CD4-positive, alpha-beta T cell treated with Interleukin-4 for 1 hour (primary cell): ENCODE data around the gene ANKRD34B.
"Not testable (repeated sequence)": the region's sequence is repeated elsewhere in the genome, so short reads cannot be mapped to it uniquely, and the experiment has no call there.

Experiments
- DNase-seq, 2 donors: peaks; one replicate each; pipeline ENCODE4 v3.0.0-alpha.2; 2020 to 2022

ANKRD34B gene

DNA sequence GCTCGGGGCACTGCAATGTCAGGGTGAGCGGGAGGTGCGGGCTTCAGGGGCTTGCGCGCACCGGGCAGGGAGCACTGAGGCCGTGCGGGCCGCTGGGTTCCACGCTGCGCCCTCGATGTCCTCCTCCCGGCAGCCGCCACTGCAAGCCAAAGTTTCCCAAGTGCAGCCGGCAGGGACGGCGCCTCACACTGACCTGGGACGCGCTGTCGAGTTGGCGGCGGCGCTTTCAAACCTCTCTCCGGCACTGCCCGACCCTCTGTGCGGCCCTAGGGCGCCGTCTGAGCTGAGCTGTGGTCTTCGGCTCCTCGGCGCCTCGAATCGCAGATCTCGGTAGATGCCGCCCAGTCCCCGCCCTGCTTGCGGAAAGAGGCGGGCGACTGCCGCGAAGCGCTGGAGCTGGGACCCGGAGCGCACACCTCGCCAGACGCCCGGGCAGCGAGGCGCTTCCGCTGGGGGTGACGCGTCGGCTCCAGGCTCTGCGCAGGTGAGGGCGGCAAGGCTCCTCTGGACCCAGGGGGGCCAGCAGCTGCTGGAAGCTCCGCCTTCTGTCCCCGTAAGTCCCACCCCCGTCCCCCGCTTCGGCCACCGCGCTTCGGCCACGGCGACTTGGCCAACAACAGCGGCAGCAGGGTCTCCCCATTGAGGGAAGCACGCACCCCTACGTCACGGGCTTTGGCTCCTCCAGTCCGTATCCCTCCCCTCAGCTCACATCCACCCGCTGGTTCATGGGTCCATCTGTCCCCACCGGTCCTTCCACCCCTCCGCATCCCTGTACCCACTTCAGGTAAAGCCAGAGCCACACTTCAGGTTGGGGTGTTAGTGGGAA lies at the start of gene ANKRD34B:
Gene ANKRD34B (minus strand): TSS at position 320 of the 826 bp plus-strand sequence. CDS start 10,261 bp downstream, outside the sequence.
- no peak for DNase-seq

DNA sequence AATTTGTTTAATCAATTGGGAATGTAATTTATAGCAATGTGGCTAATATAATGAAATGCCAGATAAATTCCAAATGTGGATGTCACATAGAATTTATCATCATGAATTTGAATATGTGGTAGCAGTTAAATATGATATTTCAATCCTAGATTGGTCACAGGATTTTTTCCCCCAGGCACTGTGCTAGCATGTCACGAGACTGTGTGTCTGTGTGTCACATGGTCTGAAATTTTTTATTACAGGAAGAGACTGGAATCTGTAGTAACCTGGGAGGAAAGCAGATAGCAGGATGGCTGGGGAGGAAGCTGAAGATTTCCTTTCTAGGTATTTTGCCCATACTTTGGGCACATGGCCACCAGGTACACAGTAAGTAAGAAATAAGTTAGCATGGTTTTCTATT lies 49.0 kb upstream of the ANKRD34B start:
- DNase-seq = no peak

DNA sequence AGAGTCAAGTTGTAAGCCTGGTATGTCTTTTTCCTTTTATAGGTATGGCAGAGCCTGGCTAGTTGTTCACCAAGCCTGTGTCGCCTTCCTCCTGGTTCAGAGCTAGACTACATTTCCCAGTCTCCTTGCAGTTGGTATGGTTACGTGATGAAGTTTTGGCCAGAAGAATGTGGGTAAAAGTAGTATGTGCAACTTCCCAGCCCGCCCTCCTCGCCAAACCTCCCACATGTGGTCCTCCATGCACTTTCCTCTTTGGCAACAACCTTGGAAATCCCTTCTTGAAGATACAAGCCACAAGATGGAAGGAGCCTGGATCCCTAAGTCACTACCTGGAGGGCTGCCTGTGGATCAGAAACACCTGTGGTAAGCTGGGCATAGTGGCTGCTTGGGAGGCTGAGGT lies 48.4 kb upstream of the ANKRD34B start:
- DNase-seq = no peak

DNA sequence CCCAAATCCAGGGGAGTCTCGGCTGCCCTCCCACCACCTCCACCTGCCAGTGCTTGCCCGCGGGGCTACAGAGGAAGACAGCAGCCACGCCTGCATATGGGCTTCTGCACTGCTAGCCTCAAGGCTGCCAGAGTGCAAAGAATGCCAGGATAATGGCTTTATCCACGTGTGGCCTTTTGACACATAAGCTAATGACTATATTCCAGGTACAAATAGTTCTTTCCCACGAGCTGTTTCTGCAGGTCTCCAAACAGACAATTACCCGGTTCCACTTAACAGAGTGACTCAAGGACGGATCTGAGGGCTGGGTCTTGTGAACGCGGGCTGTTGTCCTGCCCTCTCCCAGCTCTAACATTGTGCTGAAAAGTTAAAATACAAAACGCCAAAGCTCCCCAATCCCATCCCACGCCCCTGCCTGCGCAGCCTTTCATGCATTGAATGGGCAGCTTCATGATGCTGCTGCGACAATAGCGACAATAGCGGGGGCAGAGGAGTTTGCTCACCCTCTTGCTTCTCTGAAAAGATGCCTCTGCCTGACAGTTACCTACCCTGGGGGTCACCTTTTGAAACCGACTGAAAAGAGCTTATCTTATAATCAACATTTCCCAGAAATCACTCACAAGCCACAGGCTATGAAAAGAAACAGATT lies 45.3 kb upstream of the ANKRD34B start:
- no peak for DNase-seq

DNA sequence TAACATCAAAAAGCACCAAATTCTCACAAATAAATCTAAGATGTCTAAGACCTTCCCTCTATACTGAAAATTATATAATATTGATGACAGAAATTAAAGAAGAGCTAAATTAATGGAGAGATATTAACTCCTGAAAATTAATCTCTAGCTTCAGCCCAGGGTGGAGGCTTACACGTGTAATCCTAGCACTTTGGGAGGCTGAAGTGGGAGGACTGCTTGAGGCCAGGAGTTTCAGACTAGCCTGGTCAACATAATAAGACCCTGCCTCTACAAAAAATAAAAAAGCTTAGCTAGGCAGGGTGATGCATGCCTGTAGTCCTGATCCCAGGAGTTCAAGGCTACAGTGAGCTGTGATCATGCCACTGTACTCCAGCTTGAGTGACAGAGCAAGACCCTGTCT lies 39.6 kb upstream of the ANKRD34B start:
- DNase-seq = no peak

DNA sequence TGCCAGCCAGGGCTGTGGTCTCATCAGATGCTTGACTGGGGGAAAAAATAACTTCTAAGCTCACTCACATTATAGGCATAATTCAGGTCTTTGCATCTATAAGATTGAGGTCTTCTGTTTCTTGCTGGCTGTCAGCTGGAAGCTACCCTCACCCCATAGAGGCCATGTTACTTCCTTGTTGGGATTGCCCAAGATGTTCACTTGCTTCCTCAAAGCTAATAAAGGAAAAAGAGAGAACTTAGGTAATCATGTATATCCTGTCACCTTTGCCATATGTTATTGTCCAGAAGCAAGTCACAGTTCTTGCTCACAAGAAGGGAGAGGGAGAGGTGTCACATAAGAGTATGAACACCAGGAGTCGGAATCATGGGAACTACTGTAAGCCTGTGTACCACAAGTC lies 38.7 kb upstream of the ANKRD34B start:
- no peak for DNase-seq

DNA sequence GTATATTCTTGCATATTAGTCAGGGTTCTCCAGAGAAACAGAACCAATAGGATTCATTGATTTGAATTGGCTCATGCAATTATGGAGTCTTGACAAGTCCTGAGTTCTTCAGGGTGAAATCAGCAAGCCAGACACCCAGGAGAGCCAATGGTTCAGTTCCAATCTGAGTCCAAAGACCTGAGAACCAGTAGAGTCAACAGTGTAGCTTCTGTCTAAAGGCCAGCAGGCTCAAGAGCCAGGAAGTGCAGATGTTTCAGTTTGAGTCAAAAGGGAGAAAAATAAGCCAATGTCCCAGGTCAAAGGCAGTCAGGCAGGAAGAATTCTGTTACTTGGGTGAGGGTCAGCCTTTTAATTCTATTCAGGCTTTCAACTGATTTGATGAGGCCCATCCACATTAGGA lies 37.8 kb upstream of the ANKRD34B start:
- DNase-seq = no peak

DNA sequence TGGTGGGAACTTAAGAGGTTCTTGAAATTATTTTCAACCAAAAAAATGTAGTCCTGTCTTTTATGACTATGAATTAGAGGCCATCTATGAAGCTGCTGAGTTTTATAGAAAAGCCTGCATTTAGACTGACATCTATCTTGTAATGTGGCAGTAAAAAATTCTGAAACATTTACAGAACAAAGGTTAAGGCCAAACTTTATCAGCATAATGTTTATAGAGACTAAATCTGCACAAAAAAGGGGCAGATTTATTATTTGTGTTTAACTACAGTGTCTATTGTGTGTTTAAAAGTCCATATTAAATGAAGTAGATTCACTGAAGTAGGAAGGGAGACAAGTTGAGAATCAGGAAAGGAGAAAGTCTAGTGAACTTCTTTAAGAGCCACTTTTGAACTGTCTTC lies 37.3 kb upstream of the ANKRD34B start:
- no peak for DNase-seq

DNA sequence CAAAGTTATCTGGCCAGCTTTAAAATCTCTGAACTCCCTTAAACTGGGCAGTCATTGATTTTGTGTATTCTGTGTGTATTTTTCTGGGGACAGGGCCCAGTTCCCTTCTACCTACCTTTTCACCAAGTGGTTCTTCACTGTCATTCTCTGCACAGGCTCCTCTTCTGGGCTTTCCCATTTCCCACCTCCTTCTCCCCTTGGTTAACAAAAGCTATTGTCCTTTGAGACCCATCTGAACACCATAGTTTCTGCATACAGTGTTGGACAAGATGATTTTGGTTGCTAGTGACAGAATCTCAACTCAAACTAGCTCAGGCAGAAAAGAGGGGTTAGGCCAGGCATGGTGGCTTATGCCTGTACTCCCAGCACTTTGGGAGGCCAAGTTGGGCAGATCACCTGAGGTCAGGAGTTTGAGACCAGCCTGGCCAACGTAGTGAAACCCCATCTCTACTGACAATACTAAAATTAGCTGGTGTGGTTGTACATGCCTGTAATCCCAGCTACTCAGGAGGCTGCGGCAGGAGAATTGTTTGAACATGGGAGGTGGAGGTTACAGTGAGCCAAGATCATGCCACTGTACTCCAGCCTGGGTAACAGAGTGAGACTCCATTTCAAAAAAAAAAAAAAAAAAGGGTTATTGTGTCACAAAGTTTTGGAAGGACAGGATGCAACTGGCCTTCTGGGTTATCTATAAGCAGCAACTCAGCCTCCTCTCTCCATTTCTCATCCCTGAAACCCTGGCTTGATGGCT lies 31.0 kb upstream of the ANKRD34B start:
- DNase-seq = no peak

DNA sequence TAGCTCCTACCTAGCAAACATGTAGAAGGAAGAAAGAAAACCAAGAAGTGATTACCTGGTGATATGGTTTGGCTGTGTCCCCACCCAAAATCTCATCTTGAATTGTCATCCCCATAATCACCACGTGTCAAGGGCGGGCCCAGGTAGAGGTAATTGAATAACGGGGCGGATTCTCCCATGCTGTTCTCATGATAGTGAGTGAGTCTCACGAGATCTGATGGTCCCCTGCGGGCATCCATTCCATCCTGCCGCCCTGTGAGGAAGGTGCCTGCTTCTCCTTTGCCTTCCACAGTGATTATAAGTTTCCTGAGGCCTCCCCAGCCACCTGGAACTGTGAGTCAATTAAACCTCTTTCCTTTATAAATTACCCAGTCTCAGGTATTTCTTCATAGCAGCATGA lies 27.4 kb upstream of the ANKRD34B start:
- DNase-seq = no peak

DNA sequence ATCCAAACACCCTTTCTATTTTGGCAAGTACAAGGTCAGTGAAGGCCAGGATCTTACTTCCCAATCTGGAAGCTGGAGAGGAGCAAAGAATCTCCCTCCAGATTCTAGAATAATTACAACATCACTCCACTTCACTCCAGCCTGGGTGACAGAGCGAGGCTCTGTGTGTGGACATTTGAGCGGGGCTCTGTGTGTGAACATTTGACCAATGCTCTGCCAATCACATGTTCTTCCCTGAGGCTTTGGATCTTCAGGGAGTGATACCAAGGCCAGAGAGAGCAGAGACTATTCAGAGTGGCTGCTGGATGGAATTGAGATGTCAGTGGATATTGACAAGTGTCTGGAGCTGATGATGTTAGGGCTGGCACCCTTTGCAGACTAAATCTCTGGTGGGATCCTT lies 24.7 kb upstream of the ANKRD34B start:
- DNase-seq = no peak

DNA sequence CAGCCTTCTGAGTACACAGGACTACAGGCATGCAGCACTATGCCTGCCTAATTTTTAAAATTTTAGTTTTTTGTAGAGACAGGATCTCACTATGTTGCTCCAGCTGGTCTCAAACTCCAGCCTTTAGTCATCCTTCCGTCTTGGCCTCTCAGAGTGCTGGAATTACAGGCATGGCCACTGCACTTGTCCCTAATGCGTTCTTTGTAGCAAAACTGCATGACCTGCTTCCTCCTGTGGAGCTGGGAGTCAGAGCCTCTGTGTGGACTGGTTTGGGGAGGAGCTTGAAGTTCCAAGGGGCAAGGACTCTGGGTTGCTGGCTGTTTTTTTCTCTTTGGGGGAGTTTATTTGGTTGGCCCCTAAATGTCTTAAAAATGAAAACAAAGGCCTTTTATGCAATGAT lies 22.7 kb upstream of the ANKRD34B start:
- no peak for DNase-seq

DNA sequence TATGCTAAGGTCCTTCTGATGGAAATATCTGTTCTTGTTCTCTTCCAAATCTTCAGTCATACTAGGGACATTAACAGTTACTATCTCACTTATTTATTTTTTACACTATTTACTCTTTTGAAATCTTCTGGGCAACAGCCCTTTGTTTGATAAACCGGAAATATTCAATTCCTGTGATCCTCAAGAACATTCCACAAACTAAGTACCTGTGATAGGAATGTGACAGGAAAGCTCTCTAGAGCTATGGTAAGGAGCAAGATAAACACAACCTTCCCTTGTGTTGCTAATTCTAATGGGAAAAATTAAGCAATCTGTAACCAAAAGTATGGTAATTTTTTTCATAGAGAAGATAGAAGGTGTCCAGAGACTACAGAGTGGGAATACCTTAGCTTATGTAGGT lies 22.0 kb upstream of the ANKRD34B start:
- DNase-seq = no peak

DNA sequence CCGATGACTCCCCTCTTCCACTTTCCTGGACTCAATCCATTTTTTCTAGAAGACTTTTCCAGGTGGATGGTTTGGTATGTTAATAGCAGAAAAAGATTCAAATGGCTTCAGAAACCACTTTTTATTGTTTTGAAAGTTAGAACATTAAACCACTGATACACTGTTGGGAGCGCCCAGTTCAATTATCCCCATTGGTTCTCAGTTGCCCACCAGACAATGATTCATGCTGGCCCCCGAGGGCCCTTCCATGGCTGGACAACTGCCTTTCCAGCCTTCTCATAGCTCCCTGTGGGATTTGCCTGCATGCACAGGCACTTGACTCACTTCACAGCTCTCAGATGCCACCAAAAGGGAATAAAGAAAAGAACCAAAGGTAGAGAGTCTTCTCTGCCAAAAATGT lies 21.3 kb upstream of the ANKRD34B start:
- no peak for DNase-seq

DNA sequence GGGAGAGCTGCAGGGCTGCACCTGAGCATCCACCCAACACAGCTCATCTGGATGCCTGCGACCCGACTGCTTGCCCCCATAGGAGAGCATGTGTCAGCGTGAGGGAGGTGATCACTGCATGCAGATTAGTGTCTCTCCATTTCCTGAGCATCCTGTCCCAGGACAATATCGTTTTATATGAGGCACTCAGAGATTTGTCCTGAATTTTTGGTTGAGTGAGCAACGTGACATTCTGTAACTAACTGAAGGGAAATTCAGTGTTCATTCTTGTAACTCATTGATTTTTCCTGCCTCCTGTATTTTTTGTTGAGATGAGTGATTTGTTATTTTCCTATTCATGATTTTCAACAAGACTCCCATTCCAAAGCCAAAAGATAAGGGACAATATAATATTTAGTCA lies 20.7 kb upstream of the ANKRD34B start:
- no peak for DNase-seq

DNA sequence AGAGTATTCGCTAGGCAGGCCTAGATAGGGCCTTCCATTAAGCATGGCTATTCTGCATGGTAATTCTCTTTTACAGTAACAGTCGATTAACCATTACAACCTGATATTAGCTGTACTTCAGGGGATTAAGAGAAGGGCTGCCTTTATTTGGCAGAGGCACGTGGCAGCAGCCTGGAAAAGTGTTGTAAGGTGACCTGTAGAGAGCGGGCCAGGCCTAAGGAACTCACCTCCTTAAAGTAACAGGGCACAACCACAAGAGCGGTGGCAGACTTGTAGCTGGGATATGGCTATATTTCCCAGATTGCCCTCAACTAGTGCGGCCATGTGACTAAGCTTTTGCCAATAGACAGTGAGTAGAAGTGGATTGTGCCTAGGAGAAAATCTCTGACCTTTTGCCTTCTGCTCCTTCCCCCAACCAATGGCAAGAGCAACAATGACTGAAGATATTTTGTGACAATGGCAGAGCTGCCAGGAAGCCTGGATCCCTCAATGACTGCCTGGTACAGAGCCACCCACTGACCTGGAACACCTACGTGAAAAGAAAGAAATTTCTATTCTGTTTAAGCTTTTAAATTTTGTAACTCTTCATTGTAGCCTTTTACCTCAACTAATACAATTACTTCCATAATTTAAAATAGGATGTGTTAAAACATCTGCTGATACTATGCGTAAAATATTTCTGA lies 18.9 kb upstream of the ANKRD34B start:
- DNase-seq = no peak

DNA sequence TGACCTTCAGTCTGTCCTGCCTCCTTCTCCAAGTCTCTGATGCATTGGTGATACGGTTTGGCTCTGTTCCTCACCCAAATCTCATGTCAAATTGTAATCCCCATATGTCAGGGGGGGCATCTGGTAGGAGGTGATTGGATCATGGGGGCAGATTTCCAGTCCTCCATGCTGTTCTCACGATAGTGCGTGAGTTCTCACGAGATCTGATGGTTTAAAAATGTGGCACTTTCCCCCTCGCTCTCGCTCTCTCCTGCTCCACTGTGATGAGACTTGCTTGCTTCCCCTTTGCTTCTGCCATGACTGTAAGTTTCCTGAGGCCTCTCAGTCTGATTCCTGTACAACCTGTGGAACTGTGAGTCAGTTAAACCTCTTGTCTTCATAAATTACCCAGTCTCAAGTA lies 14.7 kb upstream of the ANKRD34B start:
- no peak for DNase-seq

DNA sequence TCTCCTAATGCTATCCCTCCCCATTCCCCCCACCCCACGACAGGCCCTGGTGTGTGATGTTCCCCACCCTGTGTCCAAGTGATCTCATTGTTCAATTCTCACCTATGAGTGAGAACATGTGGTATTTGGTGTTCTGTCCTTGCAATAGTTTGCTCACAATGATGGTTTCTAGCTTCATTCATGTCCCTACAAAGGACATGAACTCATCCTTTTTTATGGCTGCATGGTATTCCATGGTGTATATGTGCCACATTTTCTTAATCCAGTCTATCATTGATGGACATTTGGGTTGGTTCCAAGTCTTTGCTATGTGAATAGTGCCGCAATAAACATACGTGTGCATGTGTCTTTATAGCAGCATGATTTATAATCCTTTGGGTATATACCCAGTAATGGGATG lies 10.2 kb upstream of the ANKRD34B start:
- not testable (repeated sequence) for DNase-seq

DNA sequence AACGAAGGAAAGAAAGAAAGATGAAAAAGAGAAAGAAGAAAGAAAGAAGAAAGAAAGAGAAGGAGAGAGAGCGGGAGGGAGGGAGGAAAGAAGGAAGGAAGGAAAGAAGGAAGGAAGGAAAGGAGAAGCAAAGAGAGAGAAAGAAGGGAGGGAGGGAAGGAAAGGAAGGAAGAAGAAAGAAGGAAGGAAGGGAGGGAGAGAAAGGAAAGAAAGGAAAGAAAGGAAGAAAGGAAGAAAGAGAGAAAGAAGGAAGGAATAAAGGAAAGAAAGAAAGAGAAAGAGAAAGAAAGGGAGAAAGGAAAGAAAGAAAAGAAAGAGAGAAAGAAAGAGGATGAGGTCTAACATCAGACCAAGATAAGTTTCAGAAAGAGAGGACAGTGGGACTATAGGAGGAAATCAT lies 9.0 kb upstream of the ANKRD34B start:
- DNase-seq = no peak

DNA sequence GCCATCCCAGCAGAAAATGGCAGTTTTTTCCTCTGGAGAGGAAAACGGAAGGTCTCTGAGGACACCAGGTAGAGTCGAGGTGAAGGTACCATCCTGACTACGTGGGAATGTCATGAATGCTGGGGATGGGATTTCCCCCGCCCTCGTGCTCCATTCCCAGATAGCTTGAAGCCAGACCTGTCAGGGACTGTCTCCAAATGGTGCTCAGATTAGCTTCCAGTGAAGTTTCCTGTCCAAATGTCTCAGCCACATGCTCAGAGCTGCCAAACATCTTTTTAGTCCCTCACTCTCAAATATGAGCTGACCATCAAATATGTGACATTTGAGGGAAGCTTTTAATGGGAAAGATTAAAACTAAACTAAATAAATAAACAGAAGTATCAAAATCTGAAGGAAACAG lies 7.6 kb upstream of the ANKRD34B start:
- no peak for DNase-seq

DNA sequence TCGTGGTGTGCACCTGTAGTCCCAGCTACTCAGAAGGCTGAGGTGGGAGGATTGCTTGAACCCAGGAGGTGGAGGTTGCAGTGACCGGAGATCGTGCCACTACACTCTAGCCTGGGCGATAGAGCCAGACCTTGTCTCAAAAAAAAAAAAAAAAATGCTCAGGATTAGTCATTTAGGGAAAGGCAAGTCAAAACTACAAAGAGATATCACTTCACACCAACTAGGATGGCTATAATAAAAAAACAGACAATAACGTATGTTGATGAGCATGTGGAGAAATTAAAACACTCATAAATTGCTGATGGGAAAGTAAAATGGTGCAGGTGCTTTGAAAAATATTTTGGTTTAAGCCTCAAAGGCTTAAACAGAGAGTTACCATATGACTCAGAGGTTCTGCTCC lies 6.3 kb upstream of the ANKRD34B start:
- DNase-seq = no peak

DNA sequence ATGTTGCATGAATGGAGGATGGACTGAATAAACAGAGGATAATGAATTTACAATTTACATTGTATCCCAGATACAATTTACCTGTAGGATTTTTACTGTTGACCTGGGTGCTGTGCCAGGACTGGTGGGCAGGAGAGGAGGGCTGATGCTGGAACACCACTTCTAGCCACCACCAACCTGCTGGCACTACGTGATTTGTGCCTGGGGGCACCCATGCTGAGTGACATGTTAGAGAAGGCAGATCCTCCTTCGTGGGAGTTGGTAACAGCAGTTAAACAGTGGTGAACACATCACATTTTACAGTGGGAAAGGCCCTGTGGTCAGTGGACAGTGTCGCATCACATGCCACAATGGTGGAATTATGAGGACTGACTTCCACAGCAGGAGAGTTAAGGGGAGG lies 3.0 kb upstream of the ANKRD34B start:
- DNase-seq = no peak
